H54 (cell line): ENCODE data around the gene SYTL3.

Experiments used
- DNase-seq: peaks from one replicate; pipeline ENCODE4 v3.0.0; 2011; ENCODE audit warnings: low spot score, mixed read lengths; ENCODE audit not compliant: insufficient read length
- FAIRE-seq: peaks from 3 replicates; lab custom pipeline; 2011; peaks lifted over from hg19 to GRCh38; lab: Jason Lieb, UNC
- POLR2A ChIP-seq: IDR thresholded peaks from 2 replicates; pipeline ENCODE4 v1.6.1; 2011; ENCODE audit warnings: low read depth, mild to moderate bottlenecking, low read length

SYTL3 gene

GRCh38 chr6:158761746-158762145 lies 111.9 kb downstream of the SYTL3 start:
- DNase-seq (no peak), FAIRE-seq (no peak)
- no peak for TF ChIP-seq POLR2A

DNA sequence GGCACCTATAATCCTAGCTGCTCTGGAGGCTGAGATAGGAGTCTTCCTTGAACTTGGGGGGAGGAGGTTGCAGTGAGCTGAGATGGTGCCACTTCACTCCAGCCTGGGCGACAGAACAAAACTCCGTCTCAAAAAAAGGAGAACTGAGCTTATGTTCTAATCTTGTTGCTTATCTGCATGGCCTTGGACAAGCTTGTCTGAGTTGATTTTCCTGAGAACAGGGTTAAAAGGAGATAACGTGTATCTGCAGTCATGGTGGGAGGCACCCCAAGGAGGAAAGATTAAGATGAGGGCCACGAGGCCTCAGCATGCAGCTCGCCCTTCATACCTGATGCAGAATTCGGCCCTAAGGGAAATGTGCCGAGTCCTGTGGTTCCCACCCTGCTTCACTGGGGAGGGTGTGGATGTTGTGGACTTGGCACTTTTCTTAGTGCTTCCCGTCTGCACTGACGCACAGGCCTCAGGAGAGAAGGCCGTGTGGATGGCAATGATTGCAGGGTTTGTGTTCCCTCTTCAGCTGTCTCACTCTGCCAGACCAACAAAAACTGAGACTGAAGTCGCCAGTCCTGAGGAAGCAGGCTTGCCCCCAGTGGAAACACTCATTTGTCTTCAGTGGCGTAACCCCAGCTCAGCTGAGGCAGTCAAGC lies 113.1 kb downstream of the SYTL3 start:
- DNase-seq = no peak
- FAIRE-seq = no peak

DNA sequence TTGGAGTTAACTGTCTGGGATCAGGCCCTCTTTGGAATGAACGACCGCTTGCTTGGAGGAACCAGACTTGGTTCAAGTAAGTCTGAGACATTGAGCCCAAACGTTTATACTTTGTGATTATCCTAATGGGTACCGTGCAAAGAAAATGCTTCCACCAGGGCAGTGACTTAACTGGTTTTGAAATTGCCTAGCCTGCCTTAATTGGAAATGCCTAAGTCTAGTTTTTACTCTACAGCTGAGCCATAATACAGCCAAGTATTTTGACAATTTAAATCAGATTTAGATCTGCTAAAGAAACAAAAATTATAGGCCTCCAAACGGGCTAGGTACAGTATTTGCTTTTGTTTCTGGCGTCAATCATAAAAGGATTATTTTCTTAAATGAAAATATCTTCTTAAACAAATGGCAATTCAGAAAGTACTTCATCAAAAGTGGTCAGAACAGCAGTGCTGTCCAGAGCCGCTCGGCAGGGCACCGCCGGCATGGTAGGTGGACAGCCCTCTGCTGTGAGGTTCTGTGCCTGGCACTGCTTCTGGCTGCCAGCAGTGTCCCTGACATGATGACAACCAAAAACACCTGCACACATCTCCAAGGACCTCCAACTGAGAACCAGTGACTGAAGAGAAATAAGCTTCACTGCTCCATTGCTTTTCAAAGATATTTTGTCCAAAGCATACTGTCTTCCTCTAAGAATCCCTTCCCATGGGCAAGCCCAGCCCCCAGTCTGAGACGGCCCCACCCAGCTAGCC lies 113.8 kb downstream of the SYTL3 start:
- FAIRE-seq = no peak
- DNase-seq = no peak
- no peak for TF ChIP-seq POLR2A

More for the DNA sequence above, 113.1 kb downstream of the SYTL3 start:
- TF ChIP-seq POLR2A = no peak

DNA sequence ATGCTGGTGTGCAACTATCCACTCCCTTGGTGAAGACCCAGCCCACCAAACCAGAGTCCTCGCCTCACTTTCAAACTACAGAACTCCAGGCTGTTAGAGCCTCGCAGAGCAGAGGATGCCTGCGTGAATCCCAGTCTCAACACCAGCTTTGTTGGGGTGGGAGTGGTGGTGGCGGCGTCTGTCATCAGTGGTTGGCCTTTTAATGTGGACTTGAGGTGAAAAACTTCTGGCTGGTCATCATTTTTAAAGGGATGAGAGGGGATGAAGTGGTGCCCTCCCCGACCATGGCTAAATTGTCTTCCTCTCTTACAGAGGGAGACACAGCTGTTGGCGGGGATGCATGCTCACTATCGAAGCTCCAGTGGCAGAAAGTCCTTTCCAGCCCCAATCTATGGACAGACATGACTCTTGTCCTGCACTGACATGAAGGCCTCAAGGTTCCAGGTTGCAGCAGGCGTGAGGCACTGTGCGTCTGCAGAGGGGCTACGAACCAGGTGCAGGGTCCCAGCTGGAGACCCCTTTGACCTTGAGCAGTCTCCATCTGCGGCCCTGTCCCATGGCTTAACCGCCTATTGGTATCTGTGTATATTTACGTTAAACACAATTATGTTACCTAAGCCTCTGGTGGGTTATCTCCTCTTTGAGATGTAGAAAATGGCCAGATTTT lies 114.5 kb downstream of the SYTL3 start:
- DNase-seq = no peak
- TF ChIP-seq POLR2A = no peak
- FAIRE-seq = no peak

DNA sequence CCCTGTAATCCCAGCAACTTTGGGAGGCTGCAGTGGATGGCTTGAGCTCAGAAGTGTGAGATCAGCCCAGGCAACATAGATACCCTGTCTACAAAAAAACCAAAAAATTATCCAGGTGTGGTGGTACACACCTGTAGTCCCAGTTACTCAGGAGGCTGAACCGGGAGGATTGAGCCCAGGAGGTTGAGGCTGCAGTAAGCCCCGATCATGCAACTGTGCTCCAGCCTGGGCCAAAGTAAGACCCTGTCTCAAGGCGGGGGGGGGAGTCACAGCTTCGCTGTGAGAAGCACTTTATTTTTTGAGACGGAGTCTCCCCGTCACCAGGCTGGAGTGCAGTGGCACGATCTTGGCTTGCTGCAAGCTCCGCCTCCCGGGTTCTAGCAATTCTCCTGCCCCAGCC lies 115.1 kb downstream of the SYTL3 start:
- TF ChIP-seq POLR2A = no peak
- FAIRE-seq (no peak), DNase-seq (no peak)

GRCh38 chr6:158765499-158766068 lies 115.7 kb downstream of the SYTL3 start:
- FAIRE-seq (no peak), DNase-seq (no peak)
- TF ChIP-seq POLR2A = no peak

GRCh38 chr6:158766621-158767455 lies 117.0 kb downstream of the SYTL3 start:
- FAIRE-seq (no peak), DNase-seq (no peak)
- no peak for TF ChIP-seq POLR2A

GRCh38 chr6:158767709-158768108 lies 117.9 kb downstream of the SYTL3 start:
- no peak for DNase-seq
- no peak for FAIRE-seq
- no peak for TF ChIP-seq POLR2A

DNA sequence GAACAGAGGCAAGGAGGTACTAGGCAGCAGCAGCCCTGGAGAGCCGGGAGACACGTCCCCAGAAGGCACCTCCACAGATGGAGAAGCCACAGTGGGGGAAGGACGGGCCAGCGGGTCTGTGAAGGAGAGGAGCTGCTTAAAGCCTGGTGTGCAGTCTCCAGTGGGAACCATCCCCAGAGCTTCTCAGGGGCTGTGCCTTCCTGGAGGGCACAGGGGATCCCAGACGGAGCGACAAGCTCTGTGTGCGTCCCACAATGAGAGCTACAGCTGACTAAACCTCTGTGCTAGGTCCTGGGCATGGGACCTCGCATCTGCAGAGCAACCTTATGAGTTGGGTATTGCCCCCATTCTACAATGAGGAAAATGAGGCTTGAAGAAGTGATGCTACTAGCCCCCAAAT lies 118.6 kb downstream of the SYTL3 start:
- DNase-seq (no peak), FAIRE-seq (no peak)

DNA sequence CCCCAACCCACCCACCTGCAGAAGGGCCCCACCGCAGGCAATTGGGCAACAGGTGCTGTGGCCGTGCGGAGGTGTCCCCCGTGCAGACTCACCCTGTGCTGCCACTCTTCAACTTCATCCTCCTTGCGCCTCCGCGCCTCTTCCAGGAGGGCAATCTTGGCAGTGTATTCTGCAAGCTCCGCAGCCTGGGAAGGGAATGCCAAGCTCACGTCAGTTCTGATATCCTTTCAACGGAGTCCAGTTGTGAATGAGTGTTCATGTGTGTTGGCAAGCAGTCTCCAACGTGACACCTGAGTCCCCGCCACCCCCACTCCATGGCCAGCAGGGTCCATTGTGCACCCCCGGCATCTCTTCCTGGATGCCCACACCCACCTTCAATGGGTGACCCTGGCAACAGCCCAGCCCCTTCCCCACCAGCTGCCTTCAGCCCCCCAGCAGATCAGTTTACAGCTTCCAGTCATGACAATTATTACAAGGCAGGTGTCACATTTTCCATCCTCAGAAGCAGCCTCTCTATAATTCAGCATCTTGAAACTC lies 119.4 kb downstream of the SYTL3 start:
- no peak for DNase-seq
- TF ChIP-seq POLR2A = no peak
- no peak for FAIRE-seq

More for the DNA sequence above, 118.6 kb downstream of the SYTL3 start:
- no peak for TF ChIP-seq POLR2A

DNA sequence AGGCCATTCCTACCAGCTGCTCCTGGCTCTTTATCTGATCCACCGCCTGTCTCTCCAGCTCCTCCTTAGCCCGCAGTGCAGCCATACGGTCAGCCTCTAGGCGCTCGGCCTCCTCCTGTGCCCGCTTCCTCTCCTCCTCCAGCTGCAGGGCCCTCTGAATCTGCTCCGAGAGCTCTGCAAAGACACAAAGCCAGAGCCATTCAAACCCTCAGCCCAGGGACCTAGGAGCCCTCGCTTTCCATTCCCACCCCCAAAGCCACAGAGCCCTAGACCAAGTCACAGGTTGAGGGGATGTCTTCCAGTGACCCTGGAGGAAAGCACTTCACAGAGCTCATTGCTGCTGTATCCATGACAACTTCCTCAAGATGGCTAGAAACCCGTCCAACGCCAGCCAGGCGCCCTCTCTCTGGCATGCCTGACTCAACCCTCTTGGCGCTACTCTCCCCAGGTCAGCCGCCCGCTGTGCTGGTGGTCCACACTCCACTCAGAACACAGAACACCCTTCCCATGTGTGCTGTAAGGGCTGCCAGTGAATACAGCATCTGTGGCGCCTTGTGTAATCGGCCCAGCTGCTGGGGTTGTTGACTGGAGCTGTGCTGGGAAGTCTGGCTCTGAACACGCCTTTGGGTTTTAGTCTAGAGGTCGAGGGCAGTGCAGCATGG lies 120.0 kb downstream of the SYTL3 start:
- DNase-seq = no peak

DNA sequence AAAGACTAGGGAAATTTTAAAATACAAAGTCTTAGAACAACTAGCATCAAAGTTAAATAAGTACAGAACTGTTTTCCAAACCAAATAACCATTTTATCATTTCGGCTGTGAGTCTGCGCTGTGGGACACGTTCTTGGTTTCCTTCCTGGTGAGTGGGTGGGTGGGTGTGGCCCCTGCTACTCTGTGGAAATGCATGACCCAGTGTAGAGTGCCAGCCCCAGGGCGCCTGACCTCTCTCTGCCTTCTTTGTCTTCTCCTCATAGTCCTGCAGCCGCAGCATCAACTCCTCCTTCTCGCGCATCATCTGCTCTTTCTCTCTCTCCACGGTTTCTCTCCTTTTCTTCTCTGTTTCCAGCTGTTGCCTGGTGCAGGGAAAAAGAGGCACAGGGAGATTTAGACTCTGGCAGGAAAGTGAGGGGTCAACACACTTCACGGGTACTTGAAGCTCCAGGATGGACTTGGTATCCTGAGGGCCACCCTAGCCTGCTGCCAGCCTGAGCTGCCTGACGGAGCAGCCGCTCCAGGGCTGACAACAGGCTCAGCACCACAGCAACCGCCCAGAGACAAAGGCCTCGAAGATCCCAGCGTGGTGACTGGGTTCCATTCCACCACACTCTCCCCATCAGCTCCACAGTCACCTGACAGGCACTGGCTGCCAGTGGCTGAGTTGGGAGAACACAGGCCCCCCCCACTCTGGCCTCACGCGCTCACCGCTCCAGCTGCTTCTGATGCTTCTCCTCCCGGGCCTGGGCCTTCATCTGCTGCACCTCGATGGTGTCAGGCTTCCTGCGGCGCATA lies 120.9 kb downstream of the SYTL3 start:
- FAIRE-seq (no peak), DNase-seq (no peak)
- no peak for TF ChIP-seq POLR2A

More for the DNA sequence above, 120.0 kb downstream of the SYTL3 start:
- no peak for FAIRE-seq
- no peak for TF ChIP-seq POLR2A
